Aorta (tissue), 5 donors: ENCODE data around the gene BMI1. TPM values are rescaled to one million over a fixed set of nuclear protein-coding genes. Genes with fewer than 3 reads are reported as not detected.

Experiments
- ATAC-seq: fragments of 200-7000 bp; cut with Tn5 transposase; one replicate; pipeline ENCODE4 v1.9.1; 2022; ENCODE audit warnings: moderate library complexity; ENCODE audit not compliant: low FRiP score
- DNase-seq, 2 donors: peaks; one replicate each; pipeline ENCODE4 v3.0.0-alpha.2; 2020
- H3K27ac ChIP-seq, 2 donors: one replicate each; pipeline ENCODE4 v1.5.1; 2013; ENCODE audit warnings: low read length in 2 of 2, mild to moderate bottlenecking in 2 of 2, moderate library complexity in 2 of 2, control low read depth in 1 of 2, inconsistent platforms in 1 of 2, low read depth in 1 of 2
- H3K27me3 ChIP-seq, 2 donors: one replicate each; pipeline ENCODE4 v1.6.1; 2013; ENCODE audit warnings: control low read depth in 1 of 2, low read length in 1 of 2, mild to moderate bottlenecking in 1 of 2, moderate library complexity in 1 of 2; ENCODE audit not compliant: insufficient read depth in 2 of 2, control insufficient read depth in 1 of 2
- H3K36me3 ChIP-seq, 2 donors: one replicate each; pipeline ENCODE4 v1.6.1; 2013; ENCODE audit warnings: control low read depth in 1 of 2, low read length in 1 of 2, mild to moderate bottlenecking in 1 of 2; ENCODE audit not compliant: insufficient read depth in 2 of 2, control insufficient read depth in 1 of 2
- H3K4me1 ChIP-seq, 2 donors: one replicate each; pipeline ENCODE4 v1.6.1; 2013; ENCODE audit warnings: low read length in 2 of 2, control low read depth in 1 of 2, mild to moderate bottlenecking in 1 of 2, moderate library complexity in 1 of 2; ENCODE audit not compliant: insufficient read depth in 2 of 2, control insufficient read depth in 1 of 2
- H3K4me3 ChIP-seq, 2 donors: one replicate each; pipeline ENCODE4 v1.5.1; 2013; ENCODE audit warnings: low read length in 2 of 2, control low read depth in 1 of 2, mild to moderate bottlenecking in 1 of 2
- H3K9me3 ChIP-seq: one replicate; pipeline ENCODE4 v1.6.1; 2013; ENCODE audit warnings: mild to moderate bottlenecking, low read length; ENCODE audit not compliant: control insufficient read depth
- WGBS, 2 donors: extraction: QIAGEN DNeasy Blood & Tissue Kit; methylation state at CpG; one replicate each; pipeline ENCODE4 v1.1.7; 2013; 5-methylcytosine and 5-hydroxymethylcytosine counted together
- intact Hi-C, 2 donors: fragments of 100-400 bp; cut with DNase I; formaldehyde crosslinking; loops; one replicate each; pipeline versions ENCODE4 v1.14.2 to v1.15.0; 2022
- polyA plus RNA-seq, 2 donors: library from polyadenylated mRNA; stranded (reverse); fragments of 200-250 nt; gene quantifications; one replicate each; pipeline ENCODE4 v1.2.3, GENCODE V29; 2013
- total RNA-seq, 2 donors: library from RNA; stranded (reverse); fragmentation: NEBNext Ultra II Directional; extraction: Animal tissue kit (Norgen Biotek cat#: 25700); gene quantifications; one replicate each; pipeline ENCODE4 v1.2.1, GENCODE V29; 2021
- donor health status: healthy with polysubstance abuse.
- donor health status: Bipolar disorder and iron deficiency.
- donor health status: DM: no; HTN: no; CAD: no.
- donor health status: DM: no; HTN: no; CAD: no.
- donor health status: DM: yes; HTN: yes; CAD: no.

BMI1 gene
- total and polyA plus RNA-seq, 4 donors, result 40.8 to 61.4 (median 55.4) TPM

GRCh38 chr10:22372298-22372697 lies 51.4 kb downstream of the BMI1 start:
- intact Hi-C loops, result no loop called here
- DNase-seq, result no peak
- Histone ChIP-seq H3K27me3 (no peaks in the 10 kb centered on the region), H3K9me3 (no peaks in the 10 kb centered on the region), H3K4me3 (no peak overlapping the region), H3K27ac (no peak overlapping the region), H3K4me1 (no peaks in the 10 kb centered on the region), H3K36me3 (no peaks in the 10 kb centered on the region)
- WGBS, 2 donors, result 86 to 88% methylated on average over 6 of the region's 6 CpGs
- ATAC-seq, result no peak

DNA sequence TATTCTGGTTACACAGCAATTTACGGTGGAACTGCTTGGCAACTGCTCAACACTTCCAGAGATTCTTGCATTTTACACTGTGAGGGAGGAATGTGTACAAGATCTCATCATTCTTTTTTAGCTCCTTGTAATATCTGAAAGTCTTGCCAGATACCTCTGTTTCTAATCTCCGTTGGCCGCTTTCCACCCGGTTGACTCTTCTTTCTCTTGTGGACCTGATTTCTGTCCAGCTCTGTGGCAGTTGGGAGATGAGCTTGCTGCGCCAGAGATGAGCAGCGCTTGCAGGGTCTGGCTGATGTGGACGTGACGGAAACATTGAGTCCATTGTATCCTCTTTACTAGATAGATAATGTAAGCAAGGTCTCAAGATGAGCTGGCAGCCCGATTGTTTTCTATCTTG lies 52.0 kb downstream of the BMI1 start:
- DNase-seq (no peak), ATAC-seq (no peak)
- intact Hi-C loops, result no loop called here
- Histone ChIP-seq H3K4me1 (no peaks in the 10 kb centered on the region), H3K4me3 (no peak overlapping the region), H3K9me3 (no peaks in the 10 kb centered on the region), H3K27me3 (no peaks in the 10 kb centered on the region), H3K36me3 (no peaks in the 10 kb centered on the region), H3K27ac (no peak overlapping the region)
- 63 to 75% methylated on average over 9 of the region's 9 CpGs for whole genome bisulfite sequencing, 2 donors

DNA sequence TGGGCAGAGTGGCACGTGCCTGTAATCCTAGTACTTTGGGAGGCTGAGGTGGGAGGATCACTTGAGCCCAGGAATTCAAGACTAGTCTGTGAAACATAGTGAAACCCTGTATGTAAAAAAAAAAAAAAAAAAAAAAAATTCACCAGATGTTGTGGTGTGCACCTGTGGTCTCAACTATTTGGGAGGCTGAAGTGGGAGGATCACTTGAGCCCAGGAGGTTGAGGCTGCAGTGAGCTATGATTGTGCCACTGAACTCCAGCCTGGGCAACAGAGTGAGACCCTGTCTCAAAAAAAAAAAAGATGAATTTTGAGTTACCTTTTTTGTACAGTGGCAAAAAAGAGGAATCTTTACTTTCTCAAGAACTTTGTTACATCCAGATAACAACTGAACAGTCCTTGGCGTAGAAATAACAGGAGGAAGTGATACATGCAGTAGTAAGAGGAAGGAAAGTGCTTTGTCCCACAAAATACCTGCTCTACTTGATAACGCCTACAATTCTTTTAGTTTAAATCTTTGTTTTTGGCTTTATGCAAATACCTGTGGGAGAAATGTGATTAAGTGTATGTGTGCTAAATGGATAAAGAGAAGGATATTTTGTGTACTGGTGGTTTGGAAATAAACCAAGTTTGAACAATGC lies 53.7 kb downstream of the BMI1 start:
- no peak overlapping the region for H3K4me3 ChIP-seq
- H3K36me3 ChIP-seq, result no peaks in the 10 kb centered on the region
- H3K27me3 ChIP-seq, result peaks cover 0 to 1% of the 10 kb centered on the region in 2 donors
- no peaks in the 10 kb centered on the region for H3K9me3 ChIP-seq
- DNase-seq (no peak), ATAC-seq (no peak)
- no peaks in the 10 kb centered on the region for H3K4me1 ChIP-seq
- WGBS, 2 donors, result 87 to 89% methylated on average over 3 of the region's 3 CpGs
- intact Hi-C loops, result no loop called here
- no peak overlapping the region for H3K27ac ChIP-seq

GRCh38 chr10:22379059-22379458 lies 58.2 kb downstream of the BMI1 start:
- ATAC-seq, result no peak
- Histone ChIP-seq H3K27ac (no peak overlapping the region), H3K27me3 (peaks cover 0 to 1% of the 10 kb centered on the region in 2 donors), H3K4me3 (no peak overlapping the region), H3K36me3 (no peaks in the 10 kb centered on the region), H3K9me3 (no peaks in the 10 kb centered on the region), H3K4me1 (no peaks in the 10 kb centered on the region)
- intact Hi-C loops, result no loop called here
- WGBS, 2 donors, result 83 to 84% methylated on average over 3 of the region's 3 CpGs
- DNase-seq, result no peak

Other genes starting within 250 kb of the BMI1 start
- gene EBLN1, start 103.1 kb upstream of the BMI1 start, total RNA-seq, result not detected
- gene EBLN1, start 103.1 kb upstream of the BMI1 start, polyA plus RNA-seq, result not detected
- gene COMMD3, start 4.7 kb upstream of the BMI1 start, total RNA-seq, result 10 to 100 TPM; 38.9 to 43.7 TPM
- 10 to 100 TPM; 60.5 to 75.8 TPM for gene COMMD3, start 4.7 kb upstream of the BMI1 start, polyA plus RNA-seq
- under 1 TPM in 1 of 2 donors, not detected in 1; 0.36 TPM for gene SPAG6, start 24.4 kb downstream of the BMI1 start, total RNA-seq
- gene SPAG6, start 24.4 kb downstream of the BMI1 start, polyA plus RNA-seq, result not detected